T follicular helper cell (primary cell): Measurements from ENCODE around the gene DMRT2.
A peak's percentile ranks its signal among the peaks of the same experiment; 100 is the strongest.

Source experiments
- DNase-seq: peaks from one replicate; pipeline ENCODE4 v3.0.0-alpha.2; 2020; ENCODE audit warnings: low read depth
- total RNA-seq, 2 experiments: gene quantifications; one replicate each; lab custom pipeline; 2026; lab: John Stamatoyannopoulos, UW

The DMRT2 gene
- 0 reads per million in 2 experiments for total RNA-seq

- no peak for DNase-seq
These were observed at the start of gene DMRT2 for GRCh38 chr9:1050125-1050895. DMRT2 (plus strand) TSS chr9:1050357; CDS start chr9:1051614, 1,257 bp downstream.

- no peak for DNase-seq
These were observed 48.3 kb upstream of the DMRT2 start for GRCh38 chr9:1001838-1002237.

- DNase-seq: no peak
These were observed 47.5 kb upstream of the DMRT2 start for GRCh38 chr9:1002678-1003077.

GRCh38 chr9:1005043-1005667 is 45.0 kb upstream of the DMRT2 start:
- DNase-seq: no peak

- DNase-seq: no peak
These were observed 42.8 kb upstream of the DMRT2 start for GRCh38 chr9:1007312-1007711.

GRCh38 chr9:1008216-1008615 is 41.9 kb upstream of the DMRT2 start:
- no peak for DNase-seq

GRCh38 chr9:1009101-1009707 is 41.0 kb upstream of the DMRT2 start:
- peak; percentile 43 for DNase-seq

GRCh38 chr9:1013021-1013420 is 37.1 kb upstream of the DMRT2 start:
- no peak for DNase-seq

- DNase-seq: no peak
These were observed 35.9 kb upstream of the DMRT2 start for GRCh38 chr9:1014225-1014624.

GRCh38 chr9:1014640-1015039 is 35.5 kb upstream of the DMRT2 start:
- DNase-seq: no peak

- DNase-seq: no peak
These were observed 32.0 kb upstream of the DMRT2 start for GRCh38 chr9:1018121-1018520.

- DNase-seq: no peak
These were observed 26.0 kb upstream of the DMRT2 start for GRCh38 chr9:1024112-1024511.

- DNase-seq: no peak
These were observed 25.0 kb upstream of the DMRT2 start for GRCh38 chr9:1025131-1025530.

- DNase-seq: no peak
These were observed 23.9 kb upstream of the DMRT2 start for GRCh38 chr9:1026219-1026618.

GRCh38 chr9:1028501-1029190 is 21.5 kb upstream of the DMRT2 start:
- DNase-seq: no peak

- no peak for DNase-seq
These were observed 18.1 kb upstream of the DMRT2 start for GRCh38 chr9:1031951-1032601.

- no peak for DNase-seq
These were observed 15.9 kb upstream of the DMRT2 start for GRCh38 chr9:1034271-1034670.

- DNase-seq: no peak
These were observed 10.6 kb upstream of the DMRT2 start for GRCh38 chr9:1039589-1039988.

GRCh38 chr9:1042466-1042865 is 7.7 kb upstream of the DMRT2 start:
- no peak for DNase-seq

- no peak for DNase-seq
These were observed 5.5 kb upstream of the DMRT2 start for GRCh38 chr9:1044643-1045042.

- DNase-seq: no peak
These were observed 3.3 kb upstream of the DMRT2 start for GRCh38 chr9:1046639-1047572.
